H9 (cell line): Measurements from ENCODE around the gene ZNF556. TPM values are rescaled to one million over a fixed set of nuclear protein-coding genes. Genes with fewer than 3 reads are reported as not detected.

ENCODE experiments used
- DNase-seq: peaks from one replicate; pipeline ENCODE4 v3.0.0-alpha.2; 2017
- H2AFZ ChIP-seq: one replicate; pipeline ENCODE4 v1.6.1; 2013; ENCODE audit warnings: mild to moderate bottlenecking, low read length, control low read depth, moderate library complexity
- H2AK5ac ChIP-seq: 2 replicates; pipeline ENCODE4 v1.6.1; 2013; ENCODE audit warnings: low read length, control low read depth, mixed read lengths; ENCODE audit not compliant: insufficient read length
- H2BK120ac ChIP-seq: one replicate; pipeline ENCODE4 v1.6.1; 2013; ENCODE audit warnings: low read depth, mild to moderate bottlenecking, low read length, control low read depth, inconsistent platforms; ENCODE audit not compliant: poor library complexity, severe bottlenecking
- H2BK12ac ChIP-seq: 2 replicates; pipeline ENCODE4 v1.6.1; 2013; ENCODE audit warnings: low read length, control low read depth, mixed read lengths, low read depth; ENCODE audit not compliant: insufficient read length
- H2BK15ac ChIP-seq: 2 replicates; pipeline ENCODE4 v1.6.1; 2013; ENCODE audit warnings: low read depth, low read length, control low read depth
- H2BK20ac ChIP-seq: one replicate; pipeline ENCODE4 v1.6.1; 2013; ENCODE audit warnings: low read depth, mild to moderate bottlenecking, low read length, control low read depth, inconsistent platforms; ENCODE audit not compliant: poor library complexity, severe bottlenecking
- H2BK5ac ChIP-seq: 2 replicates; pipeline ENCODE4 v1.6.1; 2013; ENCODE audit warnings: low read length, control low read depth, mixed read lengths; ENCODE audit not compliant: insufficient read length
- H3K14ac ChIP-seq: 2 replicates; pipeline ENCODE4 v1.6.1; 2013; ENCODE audit warnings: low read length, control low read depth; ENCODE audit not compliant: insufficient read depth
- H3K18ac ChIP-seq: 2 replicates; pipeline ENCODE4 v1.6.1; 2013; ENCODE audit warnings: low read depth, mild to moderate bottlenecking, mixed read lengths, low read length, control low read depth; ENCODE audit not compliant: insufficient read length
- H3K23ac ChIP-seq: 2 replicates; pipeline ENCODE4 v1.6.1; 2013; ENCODE audit warnings: low read length, control low read depth, mixed read lengths, low read depth; ENCODE audit not compliant: insufficient read length
- H3K23me2 ChIP-seq: 2 replicates; pipeline ENCODE4 v1.6.1; 2013; ENCODE audit warnings: low read depth, mild to moderate bottlenecking, mixed read lengths, low read length, control low read depth; ENCODE audit not compliant: insufficient read length, poor library complexity, severe bottlenecking
- H3K27ac ChIP-seq: 2 replicates; pipeline ENCODE4 v1.5.1; 2013; ENCODE audit warnings: low read length, control low read depth, mixed read lengths, low read depth; ENCODE audit not compliant: insufficient read length
- H3K27me3 ChIP-seq: 2 replicates; pipeline ENCODE4 v1.6.1; 2013; ENCODE audit warnings: low read length, control low read depth, inconsistent platforms; ENCODE audit not compliant: insufficient read depth
- H3K4ac ChIP-seq: 2 replicates; pipeline ENCODE4 v1.6.1; 2013; ENCODE audit warnings: low read depth, mild to moderate bottlenecking, control low read depth, inconsistent platforms, low read length, moderate library complexity
- H3K4me1 ChIP-seq: 2 replicates; pipeline ENCODE4 v1.6.1; 2013; ENCODE audit warnings: low read length, control low read depth, inconsistent platforms; ENCODE audit not compliant: insufficient read depth
- H3K4me2 ChIP-seq: 2 replicates; pipeline ENCODE4 v1.6.1; 2013; ENCODE audit warnings: low read length, control low read depth, mixed read lengths; ENCODE audit not compliant: insufficient read length, insufficient read depth
- H3K56ac ChIP-seq: 2 replicates; pipeline ENCODE4 v1.6.1; 2013; ENCODE audit warnings: low read depth, mild to moderate bottlenecking, mixed read lengths, low read length, control low read depth; ENCODE audit not compliant: insufficient read length
- H3K79me1 ChIP-seq: 2 replicates; pipeline ENCODE4 v1.6.1; 2013; ENCODE audit warnings: low read depth, mild to moderate bottlenecking, moderate library complexity, low read length, control low read depth, inconsistent platforms; ENCODE audit not compliant: insufficient read depth, poor library complexity, severe bottlenecking
- H3K79me2 ChIP-seq: 2 replicates; pipeline ENCODE4 v1.6.1; 2013; ENCODE audit warnings: low read length, control low read depth, inconsistent platforms; ENCODE audit not compliant: insufficient read depth
- H3K9ac ChIP-seq: 2 replicates; pipeline ENCODE4 v1.6.1; 2013; ENCODE audit warnings: low read length, control low read depth, mixed read lengths; ENCODE audit not compliant: insufficient read length; ENCODE audit errors: extremely low read depth
- H3K9me3 ChIP-seq: one replicate; pipeline ENCODE4 v1.6.1; 2013; ENCODE audit warnings: low read depth, low read length, inconsistent platforms; ENCODE audit not compliant: control insufficient read depth
- H3T11ph ChIP-seq: one replicate; pipeline ENCODE4 v1.6.1; 2013; ENCODE audit warnings: mild to moderate bottlenecking, low read length, control low read depth, inconsistent platforms
- H4K20me1 ChIP-seq: one replicate; pipeline ENCODE4 v1.6.1; 2013; ENCODE audit not compliant: control insufficient read depth, insufficient read length, insufficient read depth
- H4K5ac ChIP-seq: 2 replicates; pipeline ENCODE4 v1.6.1; 2013; ENCODE audit warnings: low read depth, mild to moderate bottlenecking, mixed read lengths, low read length, control low read depth; ENCODE audit not compliant: insufficient read length
- H4K8ac ChIP-seq: replicated peaks from 2 replicates; pipeline ENCODE4 v1.6.1; 2013; ENCODE audit warnings: low read length, control low read depth, mixed read lengths, low read depth; ENCODE audit not compliant: insufficient read length
- H4K91ac ChIP-seq: 2 replicates; pipeline ENCODE4 v1.6.1; 2013; ENCODE audit warnings: low read depth, mild to moderate bottlenecking, moderate library complexity, mixed read lengths, low read length, control low read depth; ENCODE audit not compliant: insufficient read length
- H3K27ac Mint-ChIP-seq, 3 experiments: 2 replicates in 2 of 3; 3 replicates in 1 of 3; pipeline ENCODE4 v1.8.0; 2020 to 2021; ENCODE audit warnings: mixed read lengths in 3 of 3, mild to moderate bottlenecking in 1 of 3, moderate library complexity in 1 of 3
- H3K27me3 Mint-ChIP-seq: 2 replicates; pipeline ENCODE4 v1.8.0; 2021; ENCODE audit warnings: low read depth, mild to moderate bottlenecking, moderate library complexity, mixed read lengths
- H3K36me3 Mint-ChIP-seq, 3 experiments: 2 replicates in 2 of 3; 3 replicates in 1 of 3; pipeline ENCODE4 v1.8.0; 2020 to 2021; ENCODE audit warnings: low read depth in 3 of 3, mixed read lengths in 3 of 3; ENCODE audit not compliant: insufficient read depth in 1 of 3
- H3K4me1 Mint-ChIP-seq, 2 experiments: 2 replicates each; pipeline ENCODE4 v1.8.0; 2020; ENCODE audit warnings: mixed read lengths in 2 of 2
- H3K4me3 Mint-ChIP-seq, 2 experiments: 2 replicates in 1 of 2; 3 replicates in 1 of 2; pipeline ENCODE4 v1.8.0; 2020 to 2021; ENCODE audit warnings: mild to moderate bottlenecking in 2 of 2, mixed read lengths in 2 of 2, moderate library complexity in 1 of 2
- H3K9me3 Mint-ChIP-seq, 2 experiments: 2 replicates in 1 of 2; 3 replicates in 1 of 2; pipeline ENCODE4 v1.8.0; 2020; ENCODE audit warnings: mild to moderate bottlenecking in 2 of 2, mixed read lengths in 2 of 2, moderate library complexity in 1 of 2
- WGBS: extraction: QIAGEN DNeasy Blood & Tissue Kit; methylation state at CpG from one replicate; pipeline ENCODE4 v1.1.7; 2013; ENCODE audit warnings: missing lambda C conversion rate, low lambda C conversion rate, mixed read lengths; ENCODE audit not compliant: insufficient read length; ENCODE audit errors: extremely low coverage; 5-methylcytosine and 5-hydroxymethylcytosine counted together
- total RNA-seq: library from RNA; stranded (reverse); gene quantifications from 2 replicates; pipeline ENCODE4 v1.2.1, GENCODE V29; 2021
- TF ChIP-seq, protein P1 (sequence below): fragments of 200-600 bp; sonication (generic); conservative IDR thresholded peaks from 3 replicates; pipeline ENCODE4 v1.8.0; 2021; ENCODE audit warnings: antibody characterized with exemption, mild to moderate bottlenecking

Gene ZNF556
- total RNA-seq, 1 experiment from 2014 or later, result not detected

DNA sequence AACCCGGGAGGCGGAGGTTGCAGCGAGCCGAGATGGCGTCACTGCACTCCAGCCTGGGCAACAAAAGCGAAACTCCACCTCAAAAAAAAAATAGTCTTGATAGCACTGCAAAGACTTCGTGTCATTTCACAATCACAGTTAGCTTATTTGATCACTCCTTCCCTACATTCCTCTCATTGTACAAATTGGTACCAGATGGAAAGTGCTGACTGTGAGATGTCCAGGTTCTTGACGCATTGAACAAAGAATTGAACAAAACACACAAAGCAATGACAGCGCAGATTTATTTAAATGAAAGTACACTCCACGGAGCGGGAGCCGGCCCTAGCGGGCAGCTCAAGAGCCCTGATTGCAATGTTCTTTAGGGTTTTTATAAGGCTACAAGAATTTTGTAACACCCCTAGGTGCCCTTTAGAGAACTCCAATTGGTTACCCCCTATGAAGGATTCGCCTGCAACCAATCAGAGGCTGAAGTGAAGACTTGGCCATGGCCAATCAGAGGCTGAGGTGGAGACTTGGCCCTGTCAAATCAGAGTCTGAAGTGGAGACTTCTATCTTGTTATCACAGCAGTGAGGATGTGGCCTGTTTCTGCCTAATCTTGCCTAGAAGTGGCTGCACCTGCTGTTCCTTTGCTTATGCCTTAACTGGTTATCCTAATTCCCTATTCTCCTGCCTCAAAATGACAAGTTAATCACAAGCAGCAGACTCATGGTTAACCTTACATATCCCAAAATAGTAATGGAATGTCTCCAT lies 16.7 kb downstream of the ZNF556 start:
- Histone ChIP-seq H2BK20ac (no peak overlapping the region), H3K56ac (no peak overlapping the region)
- no peak for DNase-seq

More for the DNA sequence above, 16.7 kb downstream of the ZNF556 start:
- no peak overlapping the region for H3K9ac ChIP-seq
- no peak overlapping the region for H3K27ac ChIP-seq
- H3K79me1 ChIP-seq, result no peaks in the 10 kb centered on the region
- peaks cover 9% of the 10 kb centered on the region for H3K9me3 ChIP-seq
- Mint-ChIP-seq H3K4me3 (no peak overlapping the region), H3K27me3 (peaks cover 7% of the 10 kb centered on the region), H3K9me3 (peaks cover 34% of the 10 kb centered on the region in 2 experiments), H3K4me1 (peaks cover 7 to 8% of the 10 kb centered on the region in 2 experiments), H3K27ac (no peak overlapping the region), H3K36me3 (peaks cover 0 to 3% (median 0%) of the 10 kb centered on the region in 3 experiments; a peak in 2 of 7 replicates)
- no peak overlapping the region for H2BK120ac ChIP-seq
- H2BK15ac ChIP-seq, result no peak overlapping the region
- H3K23me2 ChIP-seq, result no peaks in the 10 kb centered on the region
- no peak overlapping the region for H2BK5ac ChIP-seq
- no peak overlapping the region for H2AFZ ChIP-seq
- H3K18ac ChIP-seq, result no peak overlapping the region
- H3K4ac ChIP-seq, result no peak overlapping the region
- H4K20me1 ChIP-seq, result no peaks in the 10 kb centered on the region
- no peak overlapping the region for H4K91ac ChIP-seq
- no peak overlapping the region for H4K5ac ChIP-seq
- H3T11ph ChIP-seq, result no peak overlapping the region
- no peaks in the 10 kb centered on the region for H3K79me2 ChIP-seq
- no peak overlapping the region for H2AK5ac ChIP-seq
- no CpG with 5 or more reads among the region's 14 CpGs for WGBS
- H3K4me2 ChIP-seq, result no peak overlapping the region
- no peak overlapping the region for H3K23ac ChIP-seq
- no peak overlapping the region for H4K8ac ChIP-seq
- H3K27me3 ChIP-seq, result no peaks in the 10 kb centered on the region
- no peak overlapping the region for H3K14ac ChIP-seq
- H2BK12ac ChIP-seq, result no peak overlapping the region
- H3K4me1 ChIP-seq, result no peaks in the 10 kb centered on the region; the same call in 1 of the 2 replicates
- TF ChIP-seq, protein P1, sequence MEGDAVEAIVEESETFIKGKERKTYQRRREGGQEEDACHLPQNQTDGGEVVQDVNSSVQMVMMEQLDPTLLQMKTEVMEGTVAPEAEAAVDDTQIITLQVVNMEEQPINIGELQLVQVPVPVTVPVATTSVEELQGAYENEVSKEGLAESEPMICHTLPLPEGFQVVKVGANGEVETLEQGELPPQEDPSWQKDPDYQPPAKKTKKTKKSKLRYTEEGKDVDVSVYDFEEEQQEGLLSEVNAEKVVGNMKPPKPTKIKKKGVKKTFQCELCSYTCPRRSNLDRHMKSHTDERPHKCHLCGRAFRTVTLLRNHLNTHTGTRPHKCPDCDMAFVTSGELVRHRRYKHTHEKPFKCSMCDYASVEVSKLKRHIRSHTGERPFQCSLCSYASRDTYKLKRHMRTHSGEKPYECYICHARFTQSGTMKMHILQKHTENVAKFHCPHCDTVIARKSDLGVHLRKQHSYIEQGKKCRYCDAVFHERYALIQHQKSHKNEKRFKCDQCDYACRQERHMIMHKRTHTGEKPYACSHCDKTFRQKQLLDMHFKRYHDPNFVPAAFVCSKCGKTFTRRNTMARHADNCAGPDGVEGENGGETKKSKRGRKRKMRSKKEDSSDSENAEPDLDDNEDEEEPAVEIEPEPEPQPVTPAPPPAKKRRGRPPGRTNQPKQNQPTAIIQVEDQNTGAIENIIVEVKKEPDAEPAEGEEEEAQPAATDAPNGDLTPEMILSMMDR, result no peak
